Common myeloid progenitor, CD34-positive (primary cell): ENCODE measurements around the gene IL31.

ENCODE experiments used
- CTCF ChIA-PET: fragments of 350-600 bp; sonication (Branson Sonifier 250); formaldehyde crosslinking; loops from one replicate; lab custom pipeline; 2021; ENCODE audit warnings: antibody characterized with exemption; lab: Charles Lee
- POLR2A ChIA-PET: fragments of 350-600 bp; sonication (Branson Sonifier 250); formaldehyde crosslinking; loops from one replicate; lab custom pipeline; 2021; ENCODE audit warnings: antibody characterized with exemption; lab: Charles Lee
- DNase-seq, 3 donors: peaks; one replicate each; pipeline versions ENCODE4 v3.0.0 to v3.0.0-alpha.2; 2013
- H3K27ac ChIP-seq, 2 experiments: 1 replicate in 1 of 2; 2 replicates in 1 of 2; pipeline ENCODE4 v1.7.0; 2013; ENCODE audit warnings: inconsistent platforms in 2 of 2, low read length in 2 of 2, mild to moderate bottlenecking in 2 of 2, low read depth in 1 of 2, moderate library complexity in 1 of 2; ENCODE audit not compliant: severe bottlenecking in 2 of 2, insufficient read depth in 1 of 2, poor library complexity in 1 of 2
- H3K27me3 ChIP-seq, 5 experiments: replicated peaks in 2 of 5; 1 replicate in 3 of 5; 2 replicates in 2 of 5; pipeline versions ENCODE4 v1.6.1 to v1.7.0; 2013; ENCODE audit warnings: low read length in 4 of 5, mild to moderate bottlenecking in 2 of 5, moderate library complexity in 2 of 5, inconsistent platforms in 1 of 5; ENCODE audit not compliant: insufficient read depth in 5 of 5, control insufficient read depth in 4 of 5
- H3K36me3 ChIP-seq, 4 experiments: 1 replicate in 2 of 4; 2 replicates in 2 of 4; pipeline versions ENCODE4 v1.6.1 to v1.7.0; 2013; ENCODE audit warnings: low read length in 3 of 4, control low read depth in 1 of 4, mild to moderate bottlenecking in 1 of 4; ENCODE audit not compliant: control insufficient read depth in 4 of 4, insufficient read depth in 4 of 4
- H3K4me1 ChIP-seq, 4 experiments: 1 replicate in 3 of 4; 2 replicates in 1 of 4; pipeline versions ENCODE4 v1.6.1 to v1.7.1; 2013; ENCODE audit warnings: low read length in 3 of 4, mild to moderate bottlenecking in 3 of 4, control low read depth in 1 of 4, inconsistent platforms in 1 of 4, moderate library complexity in 1 of 4; ENCODE audit not compliant: control insufficient read depth in 4 of 4, insufficient read depth in 4 of 4; ENCODE audit errors: control extremely low read depth in 1 of 4
- H3K4me3 ChIP-seq, 7 experiments: 1 replicate in 4 of 7; 2 replicates in 3 of 7; pipeline versions ENCODE4 v1.5.1 to v1.7.0; 2013; ENCODE audit warnings: mild to moderate bottlenecking in 7 of 7, low read length in 6 of 7, moderate library complexity in 6 of 7, inconsistent platforms in 2 of 7, low read depth in 2 of 7, control low read depth in 1 of 7; ENCODE audit not compliant: insufficient read depth in 4 of 7, control insufficient read depth in 1 of 7; ENCODE audit errors: extremely low read depth in 1 of 7
- H3K9me3 ChIP-seq, 5 experiments: 1 replicate in 4 of 5; 2 replicates in 1 of 5; pipeline versions ENCODE4 v1.6.1 to v1.7.1; 2013; ENCODE audit warnings: low read length in 4 of 5, mild to moderate bottlenecking in 2 of 5, inconsistent platforms in 1 of 5, low read depth in 1 of 5, moderate library complexity in 1 of 5; ENCODE audit not compliant: control insufficient read depth in 4 of 5, insufficient read depth in 2 of 5; ENCODE audit errors: control extremely low read depth in 1 of 5
- WGBS: methylation state at CpG from one replicate; pipeline ENCODE4 v1.1.5; 2013; ENCODE audit not compliant: insufficient coverage; 5-methylcytosine and 5-hydroxymethylcytosine counted together

IL31 gene

GRCh38 chr12:122171399-122171798, 2.6 kb downstream of the IL31 start:
- Histone ChIP-seq H3K4me1 (no peaks in the 10 kb centered on the region), H3K27me3 (peaks cover 0 to 2% (median 0%) of the 10 kb centered on the region in 5 experiments), H3K36me3 (no peaks in the 10 kb centered on the region), H3K27ac (no peak overlapping the region), H3K9me3 (no peaks in the 10 kb centered on the region), H3K4me3 (no peak overlapping the region)
- ChIA-PET POLR2A (no interaction called here), CTCF (no interaction called here)
- 100% methylated on average over 4 of the region's 5 CpGs for WGBS
- no peak for DNase-seq

- POLR2A ChIA-PET, result no interaction called here
- Histone ChIP-seq H3K27ac (no peak overlapping the region), H3K4me1 (no peaks in the 10 kb centered on the region), H3K36me3 (no peaks in the 10 kb centered on the region), H3K9me3 (no peaks in the 10 kb centered on the region), H3K27me3 (peaks cover 0 to 1% (median 0%) of the 10 kb centered on the region in 5 experiments), H3K4me3 (no peak overlapping the region)
- 100% methylated on average over 2 of the region's 3 CpGs for WGBS
- CTCF ChIA-PET, result no interaction called here
- no peak for DNase-seq
Observed at GRCh38 chr12:122168492-122168891, 5.5 kb downstream of the IL31 start.

GRCh38 chr12:122167356-122167925, 6.6 kb downstream of the IL31 start:
- 97% methylated on average over 6 of the region's 10 CpGs for WGBS
- Histone ChIP-seq H3K36me3 (no peaks in the 10 kb centered on the region), H3K4me1 (no peaks in the 10 kb centered on the region), H3K27me3 (peaks cover 0 to 1% (median 0%) of the 10 kb centered on the region in 5 experiments), H3K27ac (no peak overlapping the region), H3K9me3 (no peaks in the 10 kb centered on the region), H3K4me3 (no peak overlapping the region)
- ChIA-PET POLR2A (interaction anchor here (0.6 kb wide), 1 partner anchor 12 kb away, joined by 3 read pairs; no protein-coding TSS in a partner anchor), CTCF (interaction anchor here (1.3 kb wide), 1 partner anchor 78 kb away, joined by 3 read pairs; no protein-coding TSS in a partner anchor)
- DNase-seq, result no peak

GRCh38 chr12:122166422-122167349, 7.3 kb downstream of the IL31 start:
- CTCF ChIA-PET, result interaction anchor here (1.2 to 1.3 kb wide), 2 partner anchors 8 to 78 kb away, joined by 3 read pairs; no protein-coding TSS in a partner anchor
- DNase-seq, result no peak
- Histone ChIP-seq H3K4me3 (no peak overlapping the region), H3K36me3 (no peaks in the 10 kb centered on the region), H3K27me3 (peaks cover 0 to 1% (median 0%) of the 10 kb centered on the region in 5 experiments), H3K27ac (no peak overlapping the region), H3K4me1 (no peaks in the 10 kb centered on the region), H3K9me3 (no peaks in the 10 kb centered on the region)
- WGBS, result 92% methylated on average over 18 of the region's 22 CpGs
- POLR2A ChIA-PET, result interaction anchor here (0.6 kb wide), 1 partner anchor 11 kb away, joined by 3 read pairs; no protein-coding TSS in a partner anchor

GRCh38 chr12:122162976-122163375, 11.0 kb downstream of the IL31 start:
- H3K9me3 ChIP-seq, result no peaks in the 10 kb centered on the region
- H3K4me3 ChIP-seq, result no peak overlapping the region
- POLR2A ChIA-PET, result no interaction called here
- DNase-seq, result no peak
- H3K36me3 ChIP-seq, result no peaks in the 10 kb centered on the region
- WGBS, result 100% methylated on average over 2 of the region's 3 CpGs
- CTCF ChIA-PET, result interaction anchor here (1.0 kb wide), 1 partner anchor 40 kb away, joined by 3 read pairs; no protein-coding TSS in a partner anchor
- peaks cover 0 to 1% (median 0%) of the 10 kb centered on the region in 5 experiments for H3K27me3 ChIP-seq
- H3K27ac ChIP-seq, result no peak overlapping the region
- H3K4me1 ChIP-seq, result no peaks in the 10 kb centered on the region

- 89% methylated on average over 6 of the region's 8 CpGs for WGBS
- DNase-seq, result no peak
- no peak overlapping the region for H3K4me3 ChIP-seq
- H3K27ac ChIP-seq, result no peak overlapping the region
- no peaks in the 10 kb centered on the region for H3K36me3 ChIP-seq
- no peaks in the 10 kb centered on the region for H3K4me1 ChIP-seq
- peaks cover 0 to 1% (median 0%) of the 10 kb centered on the region in 5 experiments for H3K27me3 ChIP-seq
- CTCF ChIA-PET, result no interaction called here
- no peaks in the 10 kb centered on the region for H3K9me3 ChIP-seq
- POLR2A ChIA-PET, result no interaction called here
Observed at GRCh38 chr12:122161682-122162081, 12.3 kb downstream of the IL31 start.
